ENCODE measurements around the gene CHL1. TPM values are rescaled to one million over a fixed set of nuclear protein-coding genes. Genes with fewer than 3 reads are reported as not detected.

Gene CHL1
- total RNA-seq, 1 donor from 2014 or later = 7.4 TPM

DNA sequence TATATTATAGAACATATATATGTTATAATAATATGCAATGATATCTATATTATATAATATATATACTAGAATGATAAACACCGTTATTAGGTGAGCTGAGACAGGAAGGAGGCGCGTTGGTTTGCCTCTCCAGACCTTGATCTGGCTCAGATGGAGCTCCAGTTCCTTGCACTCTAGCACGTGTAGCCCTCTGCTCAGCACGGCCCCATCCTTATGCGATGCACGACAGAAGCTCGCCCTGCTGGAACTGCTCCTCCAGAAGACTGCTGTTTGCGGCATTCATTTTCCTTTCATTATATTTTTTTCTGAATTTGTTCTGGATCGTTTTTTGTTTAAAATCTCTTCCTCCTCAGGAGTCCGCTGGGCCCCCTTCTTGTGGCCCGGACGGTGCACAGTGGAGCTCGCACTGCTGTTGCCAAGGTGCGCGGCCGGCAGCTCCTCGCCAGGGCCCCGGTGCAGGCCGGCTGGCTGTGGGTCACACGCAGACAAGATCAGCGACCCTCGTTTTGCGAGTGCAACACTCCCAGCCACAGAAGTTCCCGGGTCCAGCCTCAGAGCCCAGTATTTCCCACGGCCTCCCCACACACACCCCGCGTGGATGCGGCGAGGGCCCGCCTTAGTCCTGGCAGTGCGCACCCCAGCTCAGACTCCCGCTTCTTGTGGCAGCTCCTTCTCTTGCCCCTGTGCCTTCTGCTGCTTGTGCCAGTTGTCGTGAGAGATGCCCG lies 112.2 kb downstream of the CHL1 start:
- intact Hi-C loops (cut with micrococcal nuclease) = no loop called here
- H3K9me3 Mint-ChIP-seq = no peaks in the 10 kb centered on the region
- H3K4me1 Mint-ChIP-seq = peaks cover 8% of the 10 kb centered on the region
- DNase-seq (no peak), ATAC-seq (ENCODE audit: low read depth) (peak; percentile 54)
- ChIA-PET CTCF (interaction anchor here (1.1 to 1.7 kb wide), 2 partner anchors 44 to 45 kb away, joined by 3 to 5 read pairs; no protein-coding TSS in a partner anchor), POLR2A (interaction anchor here (0.6 kb wide), 1 partner anchor 28 kb away, joined by 3 read pairs; no protein-coding TSS in a partner anchor)
- H3K36me3 Mint-ChIP-seq (ENCODE audit: low read depth) = no peaks in the 10 kb centered on the region
- H3K4me3 Mint-ChIP-seq = peak overlapping the region; percentile 42
- H3K27me3 Mint-ChIP-seq = no peaks in the 10 kb centered on the region
- no peak overlapping the region for H3K27ac Mint-ChIP-seq
- no peak for TF ChIP-seq CTCF (IDR thresholded peaks at IDR 0.05)

- ATAC-seq (ENCODE audit: low read depth) = no peak
- Mint-ChIP-seq H3K4me3 (no peak overlapping the region), H3K4me1 (peaks cover 8% of the 10 kb centered on the region), H3K9me3 (no peaks in the 10 kb centered on the region), H3K27ac (no peak overlapping the region), H3K27me3 (no peaks in the 10 kb centered on the region), H3K36me3 (ENCODE audit: low read depth) (no peaks in the 10 kb centered on the region)
- intact Hi-C loops (cut with micrococcal nuclease) = no loop called here
- ChIA-PET POLR2A (no interaction called here), CTCF (interaction anchor here (1.4 kb wide), 1 partner anchor 42 kb away, joined by 4 read pairs; no protein-coding TSS in a partner anchor)
- DNase-seq = no peak
- TF ChIP-seq CTCF (IDR thresholded peaks at IDR 0.05) = no peak
Measured at GRCh38 chr3:312160-312733, 115.7 kb downstream of the CHL1 start.

DNA sequence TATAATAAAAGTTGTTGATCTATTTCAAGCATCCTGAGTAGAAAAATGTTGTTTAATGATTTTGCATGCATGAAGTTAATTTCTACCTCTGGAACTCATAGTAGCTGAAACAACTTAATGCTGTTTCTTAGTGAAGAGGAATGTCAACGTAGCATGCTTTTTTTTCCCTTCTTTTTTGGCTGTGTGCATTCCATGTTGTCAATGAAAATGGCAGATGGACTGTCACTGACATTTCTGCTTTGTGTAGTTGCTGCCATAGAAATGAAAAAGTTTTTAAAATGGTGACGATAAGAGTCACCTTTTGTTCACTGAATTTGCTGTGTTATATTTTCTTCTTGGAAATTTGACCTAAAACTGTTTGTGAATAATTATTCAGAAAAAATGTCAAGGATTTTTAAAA lies 116.3 kb downstream of the CHL1 start:
- H3K27me3 Mint-ChIP-seq = no peaks in the 10 kb centered on the region
- no peak overlapping the region for H3K4me3 Mint-ChIP-seq
- no peak for TF ChIP-seq CTCF (IDR thresholded peaks at IDR 0.05)
- ChIA-PET CTCF (no interaction called here), POLR2A (no interaction called here)
- no peak overlapping the region for H3K27ac Mint-ChIP-seq
- DNase-seq = no peak
- no peak for ATAC-seq (ENCODE audit: low read depth)
- no peaks in the 10 kb centered on the region for H3K36me3 Mint-ChIP-seq (ENCODE audit: low read depth)
- H3K4me1 Mint-ChIP-seq = peaks cover 8% of the 10 kb centered on the region
- intact Hi-C loops (cut with micrococcal nuclease) = no loop called here
- H3K9me3 Mint-ChIP-seq = no peaks in the 10 kb centered on the region

- no peak for ATAC-seq (ENCODE audit: low read depth)
- H3K27ac Mint-ChIP-seq = no peak overlapping the region
- H3K27me3 Mint-ChIP-seq = no peaks in the 10 kb centered on the region
- CTCF ChIA-PET = interaction anchor here (2.1 kb wide), 1 partner anchor 37 kb away, joined by 7 read pairs; no protein-coding TSS in a partner anchor
- H3K4me3 Mint-ChIP-seq = no peak overlapping the region
- no peaks in the 10 kb centered on the region for H3K36me3 Mint-ChIP-seq (ENCODE audit: low read depth)
- no peak for TF ChIP-seq CTCF (IDR thresholded peaks at IDR 0.05)
- H3K9me3 Mint-ChIP-seq = no peaks in the 10 kb centered on the region
- intact Hi-C loops (cut with micrococcal nuclease) = no loop called here
- POLR2A ChIA-PET = no interaction called here
- no peaks in the 10 kb centered on the region for H3K4me1 Mint-ChIP-seq
- no peak for DNase-seq
Measured at GRCh38 chr3:317012-317411, 120.4 kb downstream of the CHL1 start.

GRCh38 chr3:318903-319302 lies 122.3 kb downstream of the CHL1 start:
- CTCF ChIA-PET = no interaction called here
- no peak for ATAC-seq (ENCODE audit: low read depth)

More at GRCh38 chr3:318903-319302, 122.3 kb downstream of the CHL1 start:
- no peak for DNase-seq
- Mint-ChIP-seq H3K36me3 (ENCODE audit: low read depth) (no peaks in the 10 kb centered on the region), H3K9me3 (no peaks in the 10 kb centered on the region), H3K27me3 (no peaks in the 10 kb centered on the region), H3K4me3 (no peak overlapping the region), H3K27ac (no peak overlapping the region), H3K4me1 (no peaks in the 10 kb centered on the region)
- no peak for TF ChIP-seq CTCF (IDR thresholded peaks at IDR 0.05)
- POLR2A ChIA-PET = no interaction called here
- intact Hi-C loops (cut with micrococcal nuclease) = no loop called here

Data from activated B cell treated with CpG ODN at 0.5 μM for 24 hours (primary cell).